GM12878 (cell line): ENCODE results near the gene ZNF629. TPM values are rescaled to one million over a fixed set of nuclear protein-coding genes. Genes with fewer than 3 reads are reported as not detected.
"Not testable (repeated sequence)": the region's sequence is repeated elsewhere in the genome, so short reads cannot be mapped to it uniquely, and the experiment has no call there.

Source experiments
- ATAC-seq: fragments of 200-7000 bp; cut with Tn5 transposase; 3 replicates; pipeline ENCODE4 v1.9.1; 2020; ENCODE audit warnings: mild to moderate bottlenecking, moderate library complexity
- BruUV-seq: library from RNA; stranded (reverse); fragments of 400-500 nt; replicated peaks from 2 replicates; lab custom pipeline; 2021; lab: Mats Ljungman, UMichigan
- CTCF ChIA-PET: fragments of 300-600 bp; sonication (Branson Sonifier 250); formaldehyde crosslinking; extraction: SDS; loops from one replicate; lab custom pipeline; 2021; ENCODE audit warnings: inconsistent platforms; lab: Yijun Ruan, JAX
- POLR2A ChIA-PET: fragments of 350-600 bp; formaldehyde crosslinking; extraction: SDS; loops from one replicate; lab custom pipeline; 2021; ENCODE audit warnings: inconsistent platforms; lab: Charles Lee
- RAD21 ChIA-PET: fragments of 300-600 bp; sonication (Branson Sonifier 250); formaldehyde crosslinking; loops from one replicate; lab custom pipeline; 2023; ENCODE audit warnings: antibody characterized with exemption; ENCODE audit not compliant: unreplicated experiment; lab: Charles Lee
- SMC1A ChIA-PET: fragments of 300-600 bp; sonication (Branson Sonifier 250); formaldehyde crosslinking; loops from one replicate; lab custom pipeline; 2023; ENCODE audit not compliant: unreplicated experiment, uncharacterized antibody; lab: Charles Lee
- DNase-seq: peaks from one replicate; pipeline ENCODE4 v3.0.0-alpha.2; 2011; ENCODE audit warnings: low read depth, low spot score
- FAIRE-seq: peaks from 3 replicates; lab custom pipeline; 2011; peaks lifted over from hg19 to GRCh38; lab: Jason Lieb, UNC
- H2AFZ ChIP-seq: 2 replicates; pipeline ENCODE4 v1.6.0; 2011; ENCODE audit warnings: low read depth, low read length, control low read depth; ENCODE audit not compliant: control insufficient read depth
- H3K27ac ChIP-seq: 2 replicates; pipeline ENCODE4 v1.5.1; 2011; ENCODE audit warnings: control low read depth; ENCODE audit not compliant: control insufficient read depth, insufficient read depth
- H3K27me3 ChIP-seq, 2 experiments: replicated peaks in 1 of 2; 2 replicates each; pipeline versions ENCODE4 v1.6.0 to v1.6.1; 2011; ENCODE audit warnings: low read length in 1 of 2; ENCODE audit not compliant: control insufficient read depth in 2 of 2, insufficient read depth in 2 of 2
- H3K36me3 ChIP-seq, 2 experiments: 2 replicates each; pipeline ENCODE4 v1.5.1; 2011; ENCODE audit warnings: low read length in 1 of 2; ENCODE audit not compliant: control insufficient read depth in 2 of 2, insufficient read depth in 2 of 2
- H3K4me1 ChIP-seq: 2 replicates; pipeline ENCODE4 v1.6.1; 2011; ENCODE audit warnings: mild to moderate bottlenecking, low read length, moderate library complexity, mixed read lengths; ENCODE audit not compliant: control insufficient read depth, insufficient read depth
- H3K4me2 ChIP-seq: 2 replicates; pipeline ENCODE4 v1.6.0; 2011; ENCODE audit warnings: control low read depth; ENCODE audit not compliant: control insufficient read depth, insufficient read depth
- H3K4me3 ChIP-seq: fragments of 200-600 bp; sonication (generic); 2 replicates; pipeline ENCODE4 v1.5.1; 2016
- H3K79me2 ChIP-seq: 2 replicates; pipeline ENCODE4 v1.6.0; 2011; ENCODE audit warnings: low read length; ENCODE audit not compliant: control insufficient read depth, insufficient read depth
- H3K9ac ChIP-seq: 2 replicates; pipeline ENCODE4 v1.8.0; 2011; ENCODE audit warnings: low read length, control low read depth, mixed read lengths; ENCODE audit not compliant: control insufficient read depth, insufficient read depth
- H3K9me3 ChIP-seq: replicated peaks from 3 replicates; pipeline ENCODE4 v1.5.1; 2011; ENCODE audit warnings: mild to moderate bottlenecking, low read length; ENCODE audit not compliant: control insufficient read depth, insufficient read depth
- H4K20me1 ChIP-seq: 2 replicates; pipeline ENCODE4 v1.6.0; 2011; ENCODE audit not compliant: control insufficient read depth, insufficient read depth
- DPF2 ChIP-seq: fragments of 450-650 bp; IDR thresholded peaks from 2 replicates; pipeline ENCODE4 v1.6.1; 2017; ENCODE audit warnings: mild to moderate bottlenecking
- KAT2A ChIP-seq: conservative IDR thresholded peaks from 2 replicates; pipeline ENCODE4 v1.6.1; 2011; ENCODE audit warnings: low read depth, low read length; ENCODE audit not compliant: control insufficient read depth
- PAX8 ChIP-seq: fragments of 450-650 bp; IDR thresholded peaks from 2 replicates; pipeline ENCODE4 v1.6.1; 2017; ENCODE audit warnings: mild to moderate bottlenecking, moderate library complexity
- SIN3A ChIP-seq: IDR thresholded peaks from 2 replicates; pipeline ENCODE4 v1.6.1; 2012; ENCODE audit warnings: low read depth, low read length, improper control_type of control experiment
- ZNF217 ChIP-seq: fragments of 450-650 bp; IDR thresholded peaks from 2 replicates; pipeline ENCODE4 v1.6.1; 2017; ENCODE audit warnings: antibody characterized with exemption, mild to moderate bottlenecking
- WGBS: methylation state at CpG from one replicate; pipeline ENCODE4 v1.1.6; 2016; ENCODE audit warnings: low lambda C conversion rate; ENCODE audit not compliant: insufficient replicate concordance, insufficient coverage; ENCODE audit errors: missing lambda C conversion rate; 5-methylcytosine and 5-hydroxymethylcytosine counted together
- in situ Hi-C: fragments of 300-500 bp; cut with MboI; formaldehyde crosslinking; loops from 9 replicates; pipeline ENCODE4 v1.14.3; 2018; ENCODE audit warnings: mixed read lengths
- intact Hi-C: fragments of 100-400 bp; cut with micrococcal nuclease; formaldehyde crosslinking; loops from one replicate; pipeline ENCODE4 v1.14.2; 2022; ENCODE audit not compliant: unreplicated experiment
- polyA plus RNA-seq, 11 experiments: library from polyadenylated mRNA; depleted of rRNA in 4 of 11; unstranded in 6 of 11; stranded (reverse) in 5 of 11; fragments of >200 nt; fragmentation: Nextera tagmentation in 4 of 11; fragmentation: Illumina TruSeq in 1 of 11; extraction: Ambion mirVana in 4 of 11; extraction: Trizol in 1 of 11; gene quantifications; 1 replicate in 1 of 11; 2 replicates in 10 of 11; pipeline versions ENCODE4 v1.2.1 to v1.2.3, GENCODE V29; 2011 to 2016; ENCODE audit warnings: inconsistent platforms in 2 of 11, missing spikeins in 2 of 11, low read depth in 1 of 11
- total RNA-seq, 4 experiments: library from RNA; depleted of rRNA in 3 of 4; stranded (reverse); fragments of >200 nt in 3 of 4; fragmentation: Illumina TruSeq in 1 of 4; extraction: Trizol in 1 of 4; gene quantifications; 2 replicates each; pipeline versions ENCODE4 v1.2.1 to v1.2.3, GENCODE V29; 2013 to 2021
- TF ChIP-seq, protein P1 (sequence below): fragments of 450-650 bp; IDR thresholded peaks from 2 replicates; pipeline ENCODE4 v1.6.1; 2017; ENCODE audit warnings: low read depth, mild to moderate bottlenecking, moderate library complexity
- TF ChIP-seq, protein P2 (sequence below): IDR thresholded peaks from 2 replicates; pipeline ENCODE4 v1.6.1; 2011; ENCODE audit warnings: low read depth, mild to moderate bottlenecking, low read length, moderate library complexity, borderline replicate concordance; ENCODE audit errors: extremely low read depth
- TF ChIP-seq, protein P3 (sequence below): IDR thresholded peaks from 2 replicates; pipeline ENCODE4 v1.6.1; 2011; ENCODE audit warnings: borderline replicate concordance, low read depth, mild to moderate bottlenecking, moderate library complexity, low read length; ENCODE audit not compliant: insufficient read depth, poor library complexity, severe bottlenecking

Gene ZNF629
- total and polyA plus RNA-seq, 10 of the 15 experiments (the other 5 are each of a cell fraction or from before 2014, with no cell fraction given) = 0.02 to 0.69 (median 0.40) TPM

DNA sequence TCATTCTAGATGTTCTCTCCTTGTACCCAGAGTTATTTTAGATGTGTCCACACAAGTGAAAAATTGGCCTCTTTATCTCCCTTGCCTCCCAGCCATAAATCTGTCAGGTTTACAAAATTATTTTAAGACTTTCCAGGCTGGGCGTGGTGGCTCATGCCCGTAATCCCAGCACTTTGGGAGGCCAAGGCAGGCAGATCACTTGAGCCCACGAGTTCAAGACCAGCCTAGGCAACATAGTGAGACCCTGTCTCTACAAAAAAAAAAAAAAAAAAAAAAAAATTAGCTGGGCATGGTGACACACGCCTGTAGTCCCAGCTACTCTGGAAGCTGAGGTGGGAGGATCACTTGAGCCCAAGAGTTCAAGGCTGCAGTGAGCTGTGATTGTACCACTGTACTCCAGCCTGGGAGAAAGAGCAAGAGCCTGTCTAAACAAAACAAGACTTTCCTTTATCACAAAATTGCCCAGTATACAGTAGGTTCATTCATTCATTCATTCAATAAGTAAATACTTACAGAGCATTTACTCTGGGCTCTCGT is 22.0 kb upstream of the ZNF629 start:
- FAIRE-seq, H3K36me3 ChIP-seq, intact Hi-C loops, BruUV-seq, DNase-seq, H4K20me1 ChIP-seq, H3K79me2 ChIP-seq, H3K4me2 ChIP-seq, RAD21 ChIA-PET, H2AFZ ChIP-seq, CTCF ChIA-PET, H3K9ac ChIP-seq, H3K4me3 ChIP-seq, in situ Hi-C loops, H3K27ac ChIP-seq, ATAC-seq, H3K27me3 ChIP-seq, H3K9me3 ChIP-seq: not testable (repeated sequence)
- H3K4me1 ChIP-seq = peaks cover 15% of the 10 kb centered on the region
- ChIA-PET SMC1A (interaction anchor here (1.1 kb wide), 1 partner anchor 29 kb away, joined by 3 read pairs; no protein-coding TSS in a partner anchor), POLR2A (interaction anchor here (1.5 kb wide), 1 partner anchor 21 kb away, joined by 5 read pairs; no protein-coding TSS in a partner anchor)
- 45% methylated on average over 5 of the region's 5 CpGs for WGBS

DNA sequence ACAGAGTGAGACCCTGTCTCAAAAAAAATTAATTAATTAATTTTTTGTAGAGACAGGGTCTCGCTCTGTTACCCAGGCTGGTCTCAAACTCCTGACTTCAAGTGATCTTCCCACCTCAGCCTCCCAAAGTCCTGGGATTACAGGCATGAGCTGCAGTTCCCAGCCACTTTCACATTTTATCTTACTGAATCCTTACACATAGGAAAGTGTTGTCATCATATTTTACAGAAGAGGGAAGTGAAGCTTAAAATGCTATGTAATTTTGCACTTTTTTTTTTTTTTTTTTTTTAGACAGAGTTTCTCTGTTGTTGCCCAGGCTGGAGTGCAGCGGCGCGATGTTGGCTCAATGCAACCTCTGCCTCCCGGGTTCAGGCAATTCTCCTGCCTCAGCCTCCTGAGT is 21.1 kb upstream of the ZNF629 start:
- H3K9ac ChIP-seq = no peak overlapping the region
- ChIA-PET RAD21 (no interaction called here), POLR2A (interaction anchor here (0.6 to 0.7 kb wide), 3 partner anchors 8 to 134 kb away, joined by 3 to 7 read pairs (median 4); no protein-coding TSS in a partner anchor), SMC1A (interaction anchor here (1.1 kb wide), 1 partner anchor 29 kb away, joined by 3 read pairs; no protein-coding TSS in a partner anchor), CTCF (interaction anchor here (0.7 to 1.4 kb wide), 3 partner anchors 15 to 150 kb away, joined by 3 read pairs; no protein-coding TSS in a partner anchor)
- no peaks in the 10 kb centered on the region for H3K9me3 ChIP-seq
- H3K79me2 ChIP-seq = no peaks in the 10 kb centered on the region
- BruUV-seq = no TSS peak
- no peak overlapping the region for H3K4me2 ChIP-seq
- H2AFZ ChIP-seq = no peak overlapping the region
- peaks cover 0 to 1% of the 10 kb centered on the region in 2 experiments; a peak in 1 of 4 replicates for H3K27me3 ChIP-seq
- H3K4me1 ChIP-seq = peaks cover 10% of the 10 kb centered on the region
- 53% methylated on average over 5 of the region's 5 CpGs for WGBS
- no peak overlapping the region for H3K27ac ChIP-seq
- ATAC-seq = no peak
- no peaks in the 10 kb centered on the region for H3K36me3 ChIP-seq
- in situ Hi-C loops = no loop called here
- no peaks in the 10 kb centered on the region for H4K20me1 ChIP-seq
- intact Hi-C loops = no loop called here
- TF ChIP-seq PAX8 (no peak), KAT2A (no peak), DPF2 (no peak), SIN3A (no peak), ZNF217 (no peak)
- TF ChIP-seq, protein P1, sequence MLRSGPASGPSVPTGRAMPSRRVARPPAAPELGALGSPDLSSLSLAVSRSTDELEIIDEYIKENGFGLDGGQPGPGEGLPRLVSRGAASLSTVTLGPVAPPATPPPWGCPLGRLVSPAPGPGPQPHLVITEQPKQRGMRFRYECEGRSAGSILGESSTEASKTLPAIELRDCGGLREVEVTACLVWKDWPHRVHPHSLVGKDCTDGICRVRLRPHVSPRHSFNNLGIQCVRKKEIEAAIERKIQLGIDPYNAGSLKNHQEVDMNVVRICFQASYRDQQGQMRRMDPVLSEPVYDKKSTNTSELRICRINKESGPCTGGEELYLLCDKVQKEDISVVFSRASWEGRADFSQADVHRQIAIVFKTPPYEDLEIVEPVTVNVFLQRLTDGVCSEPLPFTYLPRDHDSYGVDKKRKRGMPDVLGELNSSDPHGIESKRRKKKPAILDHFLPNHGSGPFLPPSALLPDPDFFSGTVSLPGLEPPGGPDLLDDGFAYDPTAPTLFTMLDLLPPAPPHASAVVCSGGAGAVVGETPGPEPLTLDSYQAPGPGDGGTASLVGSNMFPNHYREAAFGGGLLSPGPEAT = no peak
- TF ChIP-seq, protein P2, sequence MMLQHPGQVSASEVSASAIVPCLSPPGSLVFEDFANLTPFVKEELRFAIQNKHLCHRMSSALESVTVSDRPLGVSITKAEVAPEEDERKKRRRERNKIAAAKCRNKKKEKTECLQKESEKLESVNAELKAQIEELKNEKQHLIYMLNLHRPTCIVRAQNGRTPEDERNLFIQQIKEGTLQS = no peak
- TF ChIP-seq, protein P3, sequence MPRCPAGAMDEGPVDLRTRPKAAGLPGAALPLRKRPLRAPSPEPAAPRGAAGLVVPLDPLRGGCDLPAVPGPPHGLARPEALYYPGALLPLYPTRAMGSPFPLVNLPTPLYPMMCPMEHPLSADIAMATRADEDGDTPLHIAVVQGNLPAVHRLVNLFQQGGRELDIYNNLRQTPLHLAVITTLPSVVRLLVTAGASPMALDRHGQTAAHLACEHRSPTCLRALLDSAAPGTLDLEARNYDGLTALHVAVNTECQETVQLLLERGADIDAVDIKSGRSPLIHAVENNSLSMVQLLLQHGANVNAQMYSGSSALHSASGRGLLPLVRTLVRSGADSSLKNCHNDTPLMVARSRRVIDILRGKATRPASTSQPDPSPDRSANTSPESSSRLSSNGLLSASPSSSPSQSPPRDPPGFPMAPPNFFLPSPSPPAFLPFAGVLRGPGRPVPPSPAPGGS = no peak
- DNase-seq = no peak
- H3K4me3 ChIP-seq = no peak overlapping the region
- FAIRE-seq = no peak
